HG03108 (cell line): ENCODE data around the gene APBA1.

Experiments used
- ATAC-seq: cut with Tn5 transposase; IDR thresholded peaks from one replicate; pipeline ENCODE4 v1.9.1; 2021; ENCODE audit warnings: moderate library complexity; ENCODE audit not compliant: unreplicated experiment

The APBA1 gene

DNA sequence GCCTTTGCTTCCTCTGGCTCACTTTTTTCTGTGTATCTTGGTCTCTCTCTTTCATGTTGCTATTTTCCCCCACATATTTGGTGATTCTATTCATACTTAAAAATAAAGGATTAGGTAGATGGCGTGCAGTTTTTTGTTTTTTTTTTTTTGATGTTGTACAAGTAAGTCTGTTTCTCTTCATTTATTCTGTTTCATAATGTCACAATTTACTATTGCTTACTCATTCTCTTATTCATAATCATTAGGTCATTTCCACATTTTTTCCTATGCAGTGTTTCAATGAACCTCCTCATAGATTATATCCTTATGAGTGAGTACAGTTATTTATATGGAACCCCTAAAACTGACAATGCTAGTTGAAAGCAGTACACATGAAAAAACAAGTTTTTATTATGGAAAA is 136.3 kb downstream of the APBA1 start:
- ATAC-seq: no peak

DNA sequence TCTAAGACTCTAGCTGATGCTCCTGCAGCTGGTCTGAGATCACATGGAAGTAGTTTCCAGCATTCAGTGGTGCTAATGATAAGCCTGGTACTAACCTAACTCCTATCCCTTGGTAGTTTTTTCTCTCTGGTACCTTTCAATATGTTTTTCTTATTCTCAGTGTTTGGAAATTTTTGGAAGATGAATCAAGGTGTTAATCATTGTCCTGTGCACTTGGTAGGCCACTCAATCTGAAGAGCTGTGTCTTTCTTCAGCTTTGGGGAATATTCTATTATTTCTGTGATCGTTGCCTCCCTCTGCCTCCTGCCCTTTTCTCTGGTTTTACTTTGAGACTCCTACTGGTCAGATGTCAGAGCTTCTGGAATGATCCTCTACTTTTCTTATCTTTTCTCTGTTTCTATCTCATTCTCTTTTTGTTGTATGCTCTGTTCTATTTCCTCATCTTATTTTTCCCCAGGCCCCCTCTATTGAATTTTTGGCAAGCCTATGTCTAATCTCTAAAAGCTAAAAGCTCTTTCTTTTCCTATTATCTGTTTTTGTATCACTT is 136.8 kb downstream of the APBA1 start:
- no peak for ATAC-seq

DNA sequence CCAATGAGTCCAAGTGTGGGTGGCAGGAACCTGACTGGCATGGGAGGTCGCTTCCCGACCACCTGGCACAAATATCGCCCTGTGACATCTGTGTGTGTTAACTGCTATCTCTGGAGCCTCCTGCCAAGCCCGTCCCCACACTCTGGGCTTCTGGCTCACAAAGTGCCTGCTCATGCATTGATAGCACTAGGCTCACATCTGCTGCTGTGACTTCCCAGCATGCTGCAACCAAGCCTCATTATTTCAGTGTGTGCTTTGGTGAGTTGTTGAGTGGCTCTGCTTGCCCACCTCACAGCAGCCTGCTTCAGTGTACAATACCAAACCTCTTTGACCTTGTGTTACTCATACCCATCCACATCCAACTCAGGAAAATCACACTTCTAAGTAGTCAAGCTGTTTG is 139.8 kb downstream of the APBA1 start:
- no peak for ATAC-seq

DNA sequence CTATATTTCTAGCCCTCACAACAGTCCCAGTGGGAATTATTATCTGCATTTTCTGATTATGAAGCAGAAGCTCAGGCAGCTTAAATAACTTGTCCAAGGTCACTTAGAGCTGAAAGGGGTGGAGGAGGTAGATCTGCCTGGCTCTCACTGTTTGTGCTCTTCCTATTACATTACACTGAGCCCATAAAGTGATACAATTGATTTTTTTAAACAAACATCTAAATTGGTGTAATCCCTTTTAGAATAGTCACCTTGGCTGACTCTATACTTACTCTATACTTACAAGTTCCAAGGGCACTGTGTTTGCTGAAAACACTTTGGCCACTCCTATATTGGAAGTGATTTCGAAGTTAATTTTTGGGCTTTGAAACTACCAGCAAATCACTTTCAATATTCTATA is 144.7 kb downstream of the APBA1 start:
- no peak for ATAC-seq

GRCh38 chr9:69526699-69527098 is 145.5 kb downstream of the APBA1 start:
- ATAC-seq: no peak

- peak; percentile 71 for ATAC-seq
Observed at GRCh38 chr9:69519470-69520240, 152.5 kb downstream of the APBA1 start.

DNA sequence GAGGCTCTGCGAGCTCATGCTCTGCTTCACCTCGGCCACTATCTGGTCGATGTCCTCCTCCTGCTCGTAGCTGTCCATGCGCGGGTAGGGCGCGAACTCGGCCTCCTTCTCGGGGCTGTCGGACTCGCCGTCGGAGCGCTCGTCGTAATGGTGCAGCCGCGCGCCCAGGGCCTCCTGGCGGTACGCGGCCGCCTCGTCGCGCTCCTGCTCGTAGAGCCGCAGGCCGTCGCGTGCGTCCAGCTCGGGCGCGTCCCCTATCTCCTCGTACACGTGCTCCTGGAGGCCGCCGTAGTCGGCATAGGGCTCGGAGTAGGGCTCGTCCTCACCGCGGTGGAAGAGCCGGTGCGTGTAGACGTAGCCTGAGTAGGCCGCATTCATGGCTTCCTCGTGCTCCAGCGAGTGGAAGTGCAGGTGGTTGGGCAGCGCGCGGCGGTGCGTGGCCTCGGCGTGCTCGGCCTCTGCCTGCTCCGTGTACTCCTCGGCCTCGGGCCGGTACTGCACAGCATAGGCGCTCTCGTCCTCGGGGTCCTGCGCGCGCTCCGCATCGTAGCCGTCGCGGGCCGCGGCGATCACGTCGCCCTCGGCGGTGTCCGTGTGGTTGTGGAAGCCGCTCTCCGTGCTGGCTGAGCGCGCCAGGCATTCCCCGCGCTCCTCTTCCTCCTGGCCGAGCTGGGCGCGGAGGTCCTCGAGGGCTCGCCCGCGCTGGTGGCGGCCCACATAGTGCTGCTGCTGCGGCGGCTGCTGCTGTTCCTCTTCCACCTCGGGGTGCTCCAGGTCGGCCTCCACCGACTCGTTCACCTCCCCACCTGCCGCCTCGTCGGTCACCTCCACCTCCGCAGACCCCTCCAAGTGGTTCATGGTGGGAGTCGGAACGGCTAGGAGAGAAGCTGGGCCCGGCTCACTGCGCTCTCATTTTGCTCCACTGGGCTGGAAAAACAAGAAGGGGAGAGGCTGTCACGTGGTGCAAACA is 155.5 kb downstream of the APBA1 start:
- no peak for ATAC-seq

DNA sequence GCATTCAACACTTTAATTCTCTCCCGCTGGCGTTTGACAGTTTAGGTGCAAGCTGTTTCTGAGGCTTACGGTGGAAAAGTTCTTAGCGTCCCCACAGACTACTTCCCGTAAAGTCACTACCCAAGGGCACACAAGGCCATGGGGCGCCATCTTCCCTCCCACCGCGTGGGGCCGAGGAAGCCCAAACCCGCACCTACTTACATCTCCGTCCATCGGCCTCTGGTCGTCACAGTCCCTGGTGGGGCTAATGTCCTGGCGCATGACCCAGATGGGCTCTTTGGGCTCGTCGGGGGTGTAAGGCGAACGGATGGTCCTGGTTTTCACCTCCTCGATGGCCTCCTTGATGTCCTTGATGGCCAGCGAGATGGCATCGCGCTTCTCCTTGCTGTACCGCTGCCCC is 156.4 kb downstream of the APBA1 start:
- ATAC-seq: no peak

DNA sequence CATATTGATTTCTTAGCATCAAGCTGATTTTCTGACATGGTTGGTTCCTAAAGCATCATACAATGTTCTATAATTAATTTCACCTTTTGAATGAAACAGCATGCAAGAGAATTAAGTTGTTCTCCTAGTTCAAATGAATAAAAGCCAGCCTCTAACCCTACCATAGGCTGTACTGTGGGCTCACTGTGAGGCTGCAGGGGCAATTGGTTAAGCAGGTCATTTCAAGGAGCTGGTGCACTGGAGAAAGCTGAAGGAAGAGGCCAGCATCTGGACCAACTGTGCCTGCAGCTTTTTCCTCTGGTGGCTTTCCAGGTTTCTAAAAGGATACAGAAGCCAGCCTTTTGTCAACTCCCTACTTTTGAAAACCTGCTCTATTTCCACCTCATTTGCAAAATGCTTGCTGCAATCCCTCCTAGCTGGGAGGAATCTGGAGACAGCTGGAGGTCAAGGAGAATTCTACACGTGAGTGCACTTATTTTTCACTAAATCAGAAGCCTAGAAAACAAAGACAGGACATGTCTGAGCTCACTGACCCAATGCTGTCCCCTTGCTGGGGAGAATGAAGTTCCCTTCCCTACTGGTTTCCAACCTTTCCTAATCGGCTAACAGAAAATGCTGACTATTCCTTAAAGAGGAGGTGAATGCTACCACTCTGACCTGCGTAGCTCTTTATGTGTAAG is 158.9 kb downstream of the APBA1 start:
- ATAC-seq: no peak

DNA sequence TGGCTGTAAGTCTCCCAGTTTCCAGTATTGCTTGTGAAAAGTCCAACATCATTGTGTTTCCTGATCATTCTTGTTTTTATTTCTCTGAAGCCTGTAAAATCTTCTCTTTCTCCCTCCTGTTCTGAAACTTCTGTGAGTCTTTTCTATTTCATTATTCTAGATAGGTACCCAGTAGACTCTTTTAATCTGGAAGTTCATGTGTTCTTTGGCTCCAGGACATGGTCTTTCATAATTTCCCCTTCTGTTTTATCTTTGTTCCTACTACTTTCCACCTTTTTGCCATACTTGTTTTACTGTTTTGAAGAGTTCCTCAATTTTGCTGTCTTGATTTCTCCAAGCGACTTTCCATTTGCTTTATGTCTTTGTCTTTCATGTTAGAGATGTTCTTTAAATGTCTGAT is 168.1 kb downstream of the APBA1 start:
- no peak for ATAC-seq

DNA sequence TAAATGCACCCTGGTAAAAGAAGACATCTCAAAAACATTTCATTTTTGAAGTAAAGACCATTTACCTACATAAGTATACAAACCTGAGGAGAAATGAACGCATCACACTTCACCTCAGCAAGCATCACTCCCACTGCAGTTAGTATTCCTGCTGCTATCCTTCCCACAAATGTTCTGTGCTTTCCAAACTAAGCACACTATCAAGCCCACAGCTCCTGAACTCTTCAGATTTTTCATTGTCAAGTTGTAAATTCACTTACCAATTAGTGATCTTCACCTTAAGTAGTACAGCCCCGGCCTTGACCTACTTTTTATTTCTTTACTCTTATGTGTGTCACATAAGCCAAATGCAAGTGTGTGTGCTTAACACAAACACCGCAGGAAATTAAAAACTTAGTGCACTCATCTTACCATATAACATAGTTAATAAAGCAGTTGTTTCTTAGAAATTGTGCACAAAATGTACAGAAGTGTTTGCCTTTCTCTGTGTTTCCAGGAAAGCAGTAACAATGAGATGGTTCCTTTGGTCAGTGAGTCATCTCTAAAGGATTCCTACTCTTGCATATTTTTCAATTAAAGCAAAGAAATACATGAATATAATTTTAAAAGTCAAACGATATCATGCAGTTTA is 169.4 kb downstream of the APBA1 start:
- no peak for ATAC-seq

GRCh38 chr9:69500896-69501295 is 171.3 kb downstream of the APBA1 start:
- ATAC-seq: no peak

GRCh38 chr9:69499959-69500358 is 172.2 kb downstream of the APBA1 start:
- ATAC-seq: no peak

DNA sequence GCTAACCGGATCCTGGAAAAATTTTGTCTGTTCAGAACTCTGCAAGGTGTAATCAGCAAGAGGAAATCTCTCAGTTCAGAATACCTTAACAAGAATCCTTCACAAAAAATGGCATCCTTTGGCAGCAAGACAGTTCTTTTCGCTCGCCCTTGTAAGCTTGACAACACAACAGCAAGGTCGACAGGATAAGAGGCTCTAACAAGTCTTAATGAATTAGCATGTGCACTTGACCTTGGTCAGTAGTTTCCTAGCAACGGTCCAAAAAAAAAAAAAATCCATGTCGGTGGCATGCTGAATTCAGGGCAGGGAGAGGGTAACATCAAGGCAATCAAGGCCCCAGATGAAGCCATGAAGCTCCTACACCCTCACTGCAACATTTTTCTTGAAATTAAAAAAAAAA is 172.8 kb downstream of the APBA1 start:
- ATAC-seq: no peak

GRCh38 chr9:69498470-69498869 is 173.7 kb downstream of the APBA1 start:
- no peak for ATAC-seq

GRCh38 chr9:69497816-69498215 is 174.4 kb downstream of the APBA1 start:
- ATAC-seq: no peak

DNA sequence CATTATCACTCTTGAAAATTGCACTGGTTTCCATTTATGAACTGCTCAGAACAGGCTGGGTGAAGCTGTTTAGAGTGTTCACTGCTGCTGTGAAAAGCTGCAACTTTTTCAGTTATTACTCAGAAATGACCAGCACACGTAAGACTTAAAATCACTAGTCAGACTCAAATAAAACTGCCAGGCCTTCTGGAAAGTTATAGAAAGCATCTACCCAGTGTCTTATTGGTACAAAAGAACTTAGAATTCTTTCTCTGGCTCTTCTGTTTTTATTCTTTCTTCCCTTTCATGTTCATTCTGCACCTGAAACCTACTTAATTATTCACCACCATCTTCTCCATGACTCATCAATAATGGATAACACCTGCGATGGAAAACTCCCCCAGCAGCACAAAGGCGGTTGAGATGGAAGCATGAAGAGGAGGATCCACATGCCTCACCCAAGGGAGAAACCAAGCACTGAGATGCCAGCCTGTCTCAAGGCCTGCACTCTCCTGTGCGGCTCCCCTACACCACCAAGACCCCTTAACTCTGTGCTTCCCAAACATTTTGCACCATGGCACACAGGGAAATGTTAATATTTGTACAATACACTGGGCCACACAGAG is 175.2 kb downstream of the APBA1 start:
- ATAC-seq: no peak

DNA sequence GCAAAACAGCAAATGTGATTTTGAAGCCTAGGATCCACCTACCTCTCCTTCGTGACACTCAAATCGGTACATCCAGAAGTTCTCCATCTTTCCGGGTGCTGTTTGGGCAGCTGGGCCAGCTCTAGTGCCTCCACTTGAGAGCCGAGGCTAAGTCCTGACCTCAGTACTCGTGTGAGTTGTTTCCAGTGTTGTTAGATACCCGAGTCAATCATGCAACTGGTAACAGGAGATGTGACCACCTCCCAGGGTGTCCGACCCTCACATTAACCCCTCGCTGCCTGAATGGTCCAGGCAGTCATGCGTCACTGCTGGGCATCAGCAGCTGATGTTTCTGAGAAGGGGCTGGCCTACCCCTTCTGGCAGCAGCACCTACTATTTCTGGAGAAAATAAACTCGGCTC is 176.9 kb downstream of the APBA1 start:
- no peak for ATAC-seq

DNA sequence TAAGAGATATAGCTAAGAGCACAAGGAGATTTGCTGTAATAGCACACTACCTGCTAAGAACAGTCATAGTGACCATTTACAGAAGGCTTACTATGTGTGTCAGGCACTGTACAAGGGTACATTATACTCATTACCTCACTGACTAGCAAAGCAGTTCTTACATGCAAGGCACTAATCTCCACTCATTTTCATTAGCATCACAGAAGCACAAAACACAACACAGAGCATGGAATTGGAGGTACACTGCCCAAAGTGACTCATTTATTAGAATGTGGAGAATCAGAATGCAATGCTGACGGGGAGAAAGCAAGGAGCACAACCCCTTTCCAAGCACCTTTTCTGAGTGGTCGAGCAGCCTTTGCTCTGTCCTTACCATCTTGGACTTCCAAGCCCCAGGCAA is 177.4 kb downstream of the APBA1 start:
- no peak for ATAC-seq

DNA sequence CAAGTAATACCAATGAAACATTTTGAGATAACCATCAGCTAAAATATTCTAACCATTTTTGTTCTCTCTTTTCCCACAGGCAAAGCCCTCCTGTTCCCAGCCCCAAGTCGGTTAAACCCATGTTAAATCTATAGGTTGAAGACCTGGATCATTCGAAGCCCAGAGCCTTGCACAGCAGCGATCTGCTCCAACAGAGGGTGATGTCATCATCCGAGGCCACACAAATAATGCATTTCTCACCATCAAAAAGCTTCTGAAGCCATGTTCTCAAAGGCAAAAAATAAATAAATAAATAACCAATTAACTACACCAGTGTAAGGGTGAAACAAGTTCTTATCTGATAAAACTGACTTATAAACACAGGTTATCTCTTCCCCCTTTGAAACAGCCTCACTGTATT is 178.0 kb downstream of the APBA1 start:
- ATAC-seq: no peak
